Stimulated activated naive CD4-positive, alpha-beta T cell treated with Interleukin-2 at 50 U/mL for 16 hours (primary cell): ENCODE measurements around the gene EIPR1.
"Not testable (repeated sequence)": the region's sequence is repeated elsewhere in the genome, so short reads cannot be mapped to it uniquely, and the experiment has no call there.

Experiments used
- DNase-seq: peaks from one replicate; lab custom pipeline; 2025; lab: John Stamatoyannopoulos, UW

The EIPR1 gene

DNA sequence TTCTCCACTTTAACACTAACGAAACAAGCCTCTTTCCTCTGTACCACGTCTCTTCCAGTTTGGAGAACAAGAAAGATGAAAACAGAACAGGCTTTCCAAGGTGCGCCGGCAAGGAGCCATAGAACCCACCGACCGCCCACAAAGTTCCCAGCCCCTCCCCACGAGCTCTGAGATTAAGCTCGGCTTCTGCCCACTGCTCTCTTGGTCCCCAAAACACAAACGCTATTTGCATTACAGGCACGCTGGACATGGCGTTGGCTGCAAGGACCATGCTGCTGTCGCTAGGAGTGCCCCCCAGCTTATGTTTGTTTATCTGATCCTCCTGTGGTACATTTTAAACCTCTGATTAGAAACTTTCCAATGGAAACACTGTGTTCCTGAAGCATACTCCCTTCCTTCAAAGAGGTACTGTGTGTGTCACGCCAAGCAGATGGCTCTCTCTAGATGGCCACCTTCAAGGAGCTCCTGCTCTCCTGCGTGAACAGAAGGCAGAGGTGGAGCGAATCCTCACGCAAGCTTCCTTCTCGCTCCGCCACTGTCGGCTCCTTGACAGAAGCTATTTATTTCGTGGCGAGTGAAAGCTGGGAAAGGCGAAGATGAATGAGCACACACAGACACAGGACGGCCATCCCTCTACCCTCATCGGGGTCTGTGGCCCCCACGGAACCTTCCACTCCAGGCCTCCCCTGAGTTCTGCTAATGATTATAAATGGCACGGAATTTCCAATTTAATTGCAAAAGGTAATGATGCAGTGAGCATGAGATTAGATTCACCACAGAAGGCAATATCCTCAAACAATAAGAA lies 166.2 kb downstream of the EIPR1 start:
- no peak for DNase-seq

DNA sequence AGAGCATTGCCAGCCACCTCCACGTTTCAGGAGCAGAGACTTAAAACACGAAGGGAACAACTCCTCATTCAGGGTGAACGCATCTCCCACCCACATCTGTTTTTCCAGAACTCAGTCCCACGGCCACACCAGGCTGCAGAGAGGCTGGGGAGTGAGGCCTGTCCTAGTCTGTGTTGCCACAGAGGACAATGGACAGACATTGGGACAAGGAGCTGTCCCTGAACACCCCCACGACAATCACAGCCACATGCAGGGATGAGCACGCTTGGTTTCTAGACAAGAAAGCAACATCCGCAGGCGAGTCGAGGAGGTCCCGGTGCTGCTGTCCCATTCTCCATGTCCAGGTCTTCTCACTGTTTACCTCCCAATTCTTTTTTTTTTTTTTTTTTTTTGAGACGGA lies 167.4 kb downstream of the EIPR1 start:
- DNase-seq = no peak

DNA sequence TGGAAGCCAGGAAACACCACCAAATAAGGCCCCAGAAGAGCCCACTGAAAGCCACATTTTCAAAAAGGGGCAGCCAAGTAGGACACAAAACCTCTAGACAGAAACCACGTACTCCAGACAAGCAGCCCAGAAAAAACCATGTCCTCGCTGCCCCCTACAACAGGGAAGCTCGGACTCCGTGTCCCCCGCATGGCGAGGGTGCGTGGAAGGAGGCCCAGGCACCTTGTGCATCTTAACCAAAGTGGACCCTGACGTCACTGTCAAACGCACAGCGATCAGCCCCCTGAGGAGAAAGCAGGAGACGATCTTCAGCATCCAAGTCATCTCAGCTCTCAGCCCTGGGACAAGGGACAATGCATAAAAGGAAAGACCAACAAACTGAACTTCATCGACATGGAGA lies 168.4 kb downstream of the EIPR1 start:
- no peak for DNase-seq

DNA sequence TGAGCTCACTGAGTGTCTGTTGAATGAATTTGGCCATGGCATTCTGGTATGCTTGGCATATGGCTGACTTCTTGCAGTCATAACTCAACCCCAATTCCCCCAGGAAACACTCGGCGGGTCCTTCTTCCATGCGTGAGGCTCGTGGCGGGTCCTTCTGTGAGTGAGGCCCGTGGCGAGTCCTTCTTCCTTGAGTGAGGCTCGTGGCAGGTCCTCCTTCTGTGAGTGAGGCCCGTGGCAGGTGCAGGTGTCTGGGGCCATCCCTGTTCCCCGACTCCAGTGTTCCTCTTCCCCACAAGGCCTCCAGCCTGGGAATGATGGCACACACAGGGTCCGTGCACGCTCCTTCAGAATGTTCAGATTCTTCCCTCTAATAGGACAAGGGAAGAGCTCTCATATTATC lies 169.0 kb downstream of the EIPR1 start:
- DNase-seq = no peak

DNA sequence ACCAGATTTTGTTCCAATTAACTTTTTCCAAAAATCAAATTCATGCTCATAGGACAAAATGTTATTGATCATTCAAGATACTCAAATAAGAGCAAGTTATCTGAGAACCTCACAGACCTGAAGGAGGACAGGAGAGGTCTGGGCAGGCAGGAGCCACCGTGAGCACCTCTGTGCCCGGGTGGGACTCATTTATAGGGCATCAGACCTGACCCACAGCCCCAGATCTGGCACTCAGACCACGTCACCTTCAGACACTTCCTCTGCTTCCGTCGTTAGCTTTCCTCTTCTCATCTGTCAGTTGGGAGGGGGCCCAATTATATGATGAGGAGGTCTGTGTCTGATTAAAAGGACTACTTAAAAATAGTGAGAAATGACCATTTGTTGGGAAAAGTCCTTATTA lies 169.4 kb downstream of the EIPR1 start:
- DNase-seq = no peak

DNA sequence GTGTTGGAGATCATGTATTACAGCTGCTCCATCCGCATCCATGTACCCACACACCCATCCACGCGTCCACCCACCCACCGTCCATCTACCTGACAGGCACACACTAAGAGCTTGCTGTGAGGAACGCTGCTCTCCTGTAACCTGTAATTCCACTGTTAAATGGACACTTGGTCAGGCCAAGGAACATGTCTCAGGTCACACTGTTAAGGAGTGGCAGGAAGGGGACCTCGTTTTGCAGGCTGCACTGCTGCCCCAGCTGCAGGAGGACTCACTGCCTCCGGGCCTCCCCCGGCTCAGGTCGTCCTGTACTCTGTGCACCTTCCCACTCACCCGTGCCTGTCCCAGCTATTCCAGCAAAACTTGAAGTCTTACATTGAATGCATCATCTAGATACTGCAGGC lies 170.5 kb downstream of the EIPR1 start:
- DNase-seq = no peak

DNA sequence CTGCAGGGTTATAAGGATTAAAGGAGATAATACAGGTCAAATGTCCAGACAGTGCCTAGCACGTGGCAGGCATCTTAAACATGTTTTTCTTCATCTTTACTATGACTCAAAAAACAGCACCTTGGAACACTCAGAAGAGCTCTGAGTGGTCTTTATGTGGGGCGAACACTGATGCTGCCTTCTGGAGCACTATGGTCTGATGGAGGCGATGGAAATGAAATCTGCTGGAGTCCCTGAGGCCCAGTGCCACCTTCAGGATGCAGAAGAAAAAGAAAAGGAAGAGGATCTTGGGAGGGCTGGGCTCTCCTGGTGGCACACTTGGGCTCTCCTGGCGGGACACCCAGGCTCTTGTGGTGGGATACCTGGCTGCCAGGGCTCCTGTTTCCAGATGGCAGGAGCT lies 171.8 kb downstream of the EIPR1 start:
- no peak for DNase-seq

DNA sequence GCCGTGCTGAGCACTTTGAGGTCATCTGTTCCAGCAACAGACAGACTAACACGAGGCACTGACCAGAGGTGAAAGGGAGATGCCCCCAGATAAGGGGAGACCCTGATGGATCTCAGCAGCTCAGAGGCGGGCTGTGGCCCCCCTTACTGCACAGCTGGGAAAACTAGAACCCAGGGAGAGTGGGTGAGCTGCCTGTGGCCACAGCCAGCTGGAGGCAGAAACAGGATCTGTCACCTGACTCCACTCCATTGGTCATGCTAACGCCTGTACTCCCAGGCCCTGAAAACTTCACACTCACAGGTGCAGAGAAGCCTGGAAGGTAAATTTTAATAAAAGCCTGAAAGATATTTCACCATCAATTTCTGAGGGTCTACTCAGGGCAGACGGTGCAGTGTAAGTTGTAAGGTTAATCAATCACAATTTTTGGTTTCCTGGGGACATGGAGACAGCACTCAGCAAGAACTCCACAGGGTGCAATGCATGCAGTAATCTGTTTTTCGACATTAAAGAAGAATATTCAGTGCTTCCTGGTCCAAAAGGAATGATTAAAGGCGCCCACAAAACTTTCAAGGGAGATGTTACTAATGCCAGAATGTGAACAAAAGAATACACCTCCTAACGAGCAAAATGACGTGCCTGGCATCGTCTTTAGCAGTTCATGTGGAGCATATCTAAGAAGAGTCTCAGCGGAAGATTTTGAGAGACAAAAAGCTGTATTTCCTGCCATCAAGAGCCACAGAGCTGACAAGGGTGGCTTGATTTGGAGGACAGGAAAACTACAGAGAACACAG lies 173.4 kb downstream of the EIPR1 start:
- DNase-seq = no peak

DNA sequence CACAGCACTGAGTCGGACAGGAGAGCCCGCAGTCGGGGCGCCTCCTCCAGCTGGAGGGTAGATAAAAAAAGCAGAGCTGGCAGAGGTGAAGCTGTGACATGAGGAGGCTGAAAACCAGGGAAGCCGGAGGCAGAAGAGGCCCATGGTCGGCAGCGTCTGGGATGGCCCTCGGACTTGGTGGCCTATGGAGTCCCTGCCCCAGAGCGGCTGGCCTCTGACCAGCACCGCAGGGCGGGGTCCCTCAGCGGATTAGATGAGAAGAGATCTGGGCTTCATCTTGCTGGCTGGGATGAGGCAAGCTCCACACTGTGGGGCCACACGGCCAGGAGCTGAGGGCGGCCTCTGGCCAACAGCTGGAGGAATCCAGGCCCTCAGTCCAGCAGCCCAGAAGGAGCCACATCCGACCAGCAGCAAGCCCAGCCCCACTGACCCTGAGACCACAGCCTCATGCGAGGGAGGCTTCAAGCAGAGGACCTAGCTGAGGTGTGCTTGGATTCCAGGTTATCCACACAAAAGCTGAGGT lies 174.1 kb downstream of the EIPR1 start:
- no peak for DNase-seq

DNA sequence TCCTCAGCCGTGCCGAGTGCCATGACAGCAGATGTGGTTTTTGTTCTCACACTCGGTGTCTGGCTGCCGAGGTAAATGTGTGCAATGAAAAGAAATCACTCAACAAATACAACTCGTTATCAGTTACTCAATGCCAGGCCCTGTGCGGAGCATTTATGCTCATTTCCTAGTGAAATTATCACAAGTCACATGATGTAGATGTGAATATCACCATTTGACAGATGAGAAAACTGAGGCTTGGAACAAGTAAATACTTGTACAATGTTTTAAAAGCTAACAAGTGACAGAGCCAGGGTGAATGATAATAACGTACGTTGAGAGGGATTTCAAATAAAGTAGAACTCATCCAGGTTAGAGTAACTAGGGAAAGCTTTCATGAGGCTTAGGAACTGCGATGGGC lies 174.7 kb downstream of the EIPR1 start:
- no peak for DNase-seq

DNA sequence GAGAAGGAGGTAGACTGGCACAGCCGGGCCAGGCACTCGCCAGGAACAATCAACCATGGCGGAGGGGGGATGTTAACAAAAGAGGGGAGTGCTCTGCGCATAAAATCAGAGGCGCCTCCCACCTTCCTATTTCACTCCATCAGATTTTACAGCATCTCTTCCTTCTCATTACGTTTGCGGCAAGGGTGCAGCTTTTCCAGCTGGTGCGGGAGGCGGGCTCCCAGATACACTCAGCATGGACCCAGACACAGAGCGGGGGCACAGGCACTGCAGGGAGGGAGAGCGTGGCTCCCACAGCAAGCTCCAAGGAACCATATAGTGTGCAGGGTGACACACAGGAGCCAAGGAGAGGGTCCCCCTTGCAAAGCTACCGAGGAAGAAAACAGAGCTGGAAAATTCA lies 176.3 kb downstream of the EIPR1 start:
- no peak for DNase-seq

DNA sequence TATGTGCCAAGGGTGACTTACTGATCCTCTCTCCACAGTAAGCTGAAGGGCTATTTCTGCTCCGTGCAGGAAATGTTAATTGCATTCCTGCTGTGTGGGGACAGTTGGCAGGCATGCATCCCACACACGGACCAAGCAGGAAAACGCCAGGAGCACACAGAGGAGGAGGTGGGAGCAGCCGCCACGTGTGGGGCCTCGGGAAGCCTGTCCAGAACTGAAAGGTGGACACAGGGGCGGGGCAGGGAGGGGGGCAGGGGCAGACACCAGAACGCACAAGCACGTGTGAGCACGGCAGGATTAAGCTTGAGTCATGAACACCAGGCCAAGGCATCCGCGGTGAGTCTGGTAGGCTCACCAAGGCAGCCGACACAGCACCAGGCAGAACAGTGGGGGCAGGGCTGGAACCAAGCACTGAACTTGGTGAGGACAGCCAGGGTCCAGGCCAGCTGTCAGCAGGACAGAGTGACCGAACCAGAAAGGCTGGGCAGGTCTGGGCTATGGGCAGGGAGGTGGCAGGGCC lies 177.1 kb downstream of the EIPR1 start:
- DNase-seq = no peak

DNA sequence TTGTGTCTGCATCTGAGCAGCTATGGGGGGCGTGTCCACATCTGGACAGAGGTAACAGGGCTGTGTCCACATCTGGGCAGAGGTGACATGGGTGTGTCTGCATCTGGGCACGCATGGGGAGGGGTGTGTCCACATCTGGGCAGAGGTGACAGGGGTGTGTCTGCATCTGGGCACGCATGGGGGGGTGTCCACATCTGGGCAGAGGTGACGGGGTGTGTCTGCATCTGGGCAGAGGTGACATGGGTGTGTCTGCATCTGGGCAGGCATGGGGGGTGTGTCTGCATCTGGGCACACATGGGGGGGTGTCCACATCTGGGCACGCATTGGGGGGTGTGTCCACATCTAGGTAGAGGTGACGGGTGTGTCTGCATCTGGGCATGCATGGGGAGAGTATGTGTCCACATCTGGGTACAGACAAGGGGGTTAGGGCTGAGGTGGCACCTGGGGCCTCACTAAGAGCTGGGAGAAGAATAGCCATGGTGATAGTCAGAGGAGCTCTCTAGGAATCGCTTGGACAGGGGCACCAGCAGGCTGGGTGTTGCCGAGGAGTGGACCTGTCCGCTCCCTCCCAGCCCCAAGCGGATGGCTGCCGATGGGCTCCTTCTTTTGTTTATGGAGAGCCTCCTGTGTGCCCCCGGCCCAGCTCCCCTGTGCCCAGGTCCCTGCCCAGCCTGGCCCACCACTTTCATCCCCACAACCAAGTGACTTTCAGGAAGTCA lies 177.8 kb downstream of the EIPR1 start:
- DNase-seq = no peak

DNA sequence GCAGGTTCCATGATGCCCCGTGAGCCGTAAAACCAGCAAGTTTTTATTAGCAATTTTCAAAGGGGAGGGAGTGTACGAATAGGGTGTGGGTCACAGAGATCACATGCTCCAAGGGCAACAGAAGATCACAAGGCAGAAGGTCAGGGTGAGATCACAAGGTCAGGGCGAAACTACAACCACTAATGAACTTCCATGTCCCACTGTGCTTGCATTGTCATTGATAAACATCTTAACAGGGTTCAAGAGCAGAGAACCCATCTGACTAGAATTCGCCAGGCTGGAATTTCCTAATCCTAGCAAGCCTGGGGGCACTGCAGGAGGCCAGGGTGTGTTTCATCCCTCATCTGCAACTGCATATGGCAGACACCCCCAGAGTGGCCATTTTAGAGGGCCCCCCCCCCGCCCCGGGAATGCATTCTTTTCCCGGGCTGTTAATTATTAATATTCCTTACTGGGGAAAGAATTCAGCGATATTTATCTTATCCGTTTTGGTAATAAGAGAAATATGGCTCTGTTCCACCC lies 178.9 kb downstream of the EIPR1 start:
- DNase-seq = not testable (repeated sequence)

DNA sequence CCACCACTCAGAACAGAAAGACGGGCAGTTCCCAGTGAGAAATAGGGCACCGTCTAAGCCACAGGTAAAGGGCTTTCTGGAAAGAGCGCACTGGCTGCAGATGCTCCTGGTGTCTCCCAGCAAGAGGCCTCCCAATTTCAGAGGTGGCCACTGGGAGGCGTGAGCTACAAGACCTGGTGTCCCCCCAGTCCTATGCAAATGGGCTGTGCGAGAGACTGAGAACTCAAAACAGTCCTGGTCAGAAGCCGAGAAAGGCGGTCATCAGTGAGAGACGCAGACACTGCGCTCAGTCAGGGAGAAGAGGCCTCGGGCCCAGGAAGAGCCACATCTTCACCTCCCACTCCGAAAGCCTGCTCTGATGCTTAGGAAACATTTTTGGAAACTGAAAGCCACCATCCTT lies 179.5 kb downstream of the EIPR1 start:
- DNase-seq = no peak

DNA sequence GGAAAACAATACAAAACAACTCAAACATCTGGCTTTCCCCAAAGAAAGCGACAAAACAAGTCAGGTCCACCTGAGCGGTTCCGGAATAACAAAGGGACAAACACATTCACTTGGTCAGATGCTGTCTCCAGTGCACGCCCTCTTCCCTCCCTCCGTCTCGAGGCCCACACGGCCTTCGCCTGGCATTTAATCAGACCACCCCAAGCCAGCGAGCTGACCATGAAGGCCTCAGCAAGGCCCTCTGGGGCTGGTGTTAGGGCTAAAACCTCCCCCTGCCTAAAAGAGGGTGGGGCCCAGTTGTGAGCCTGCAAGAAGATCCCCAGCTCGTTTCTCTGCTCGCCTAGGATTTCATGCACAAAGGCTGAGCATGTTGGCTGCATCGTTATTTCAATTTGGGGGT lies 180.3 kb downstream of the EIPR1 start:
- DNase-seq = no peak

DNA sequence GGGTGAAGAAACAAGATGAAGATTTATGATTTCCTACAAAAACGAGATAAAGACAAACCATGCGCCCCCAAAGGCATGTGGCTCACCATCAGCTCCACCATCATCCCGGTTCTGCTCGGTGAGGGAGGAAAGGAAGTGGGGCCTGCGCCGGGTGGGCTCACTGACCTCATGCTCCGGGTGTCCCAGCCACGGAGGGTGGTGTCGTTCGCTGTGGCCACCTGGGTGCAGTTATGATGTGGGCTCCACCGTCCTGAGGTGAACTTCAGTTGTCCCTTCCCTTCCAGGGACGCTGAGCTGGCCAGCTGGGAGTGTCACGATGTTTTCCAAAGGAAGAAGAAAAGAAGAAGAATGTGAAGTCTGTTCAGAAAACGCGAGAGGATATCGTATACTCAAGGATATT lies 180.9 kb downstream of the EIPR1 start:
- no peak for DNase-seq

DNA sequence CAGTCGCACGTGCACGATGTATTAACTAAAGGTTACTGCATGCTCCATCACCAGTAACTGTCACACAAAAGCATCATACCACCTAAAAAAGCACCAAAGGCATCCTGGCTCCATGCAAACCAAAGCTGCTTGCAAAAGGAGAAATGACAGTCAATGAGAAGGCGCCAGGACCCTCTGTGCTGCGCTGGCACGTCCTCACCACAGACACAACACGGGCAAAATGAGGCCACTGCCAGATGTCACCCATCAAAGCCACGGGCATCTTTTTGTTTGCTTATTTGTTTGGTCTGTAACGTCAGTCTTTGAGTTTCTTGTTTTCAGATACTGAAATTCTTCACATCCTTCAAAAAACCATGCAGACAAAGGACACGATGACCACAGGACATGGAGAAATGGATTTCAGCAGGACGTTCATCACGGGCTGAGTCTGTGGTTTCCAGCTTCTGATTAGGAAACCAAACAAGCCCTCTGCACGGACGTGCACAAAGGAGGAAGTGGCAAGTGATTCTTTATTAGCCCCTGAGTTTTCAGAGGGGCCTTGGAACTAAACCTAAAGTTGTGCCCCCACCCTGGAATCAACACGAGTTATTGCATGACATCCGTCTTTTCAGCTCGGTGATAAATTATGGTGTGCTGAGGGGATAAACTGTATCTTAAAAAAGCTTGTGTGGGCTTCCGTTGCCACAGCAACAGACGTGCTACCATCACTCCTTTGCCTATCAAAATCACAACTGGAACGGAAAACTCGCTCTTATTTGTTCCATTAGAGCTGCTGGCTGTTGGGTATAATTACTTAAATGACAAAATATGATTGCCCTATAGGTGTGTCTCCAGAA lies 181.8 kb downstream of the EIPR1 start:
- DNase-seq = no peak

DNA sequence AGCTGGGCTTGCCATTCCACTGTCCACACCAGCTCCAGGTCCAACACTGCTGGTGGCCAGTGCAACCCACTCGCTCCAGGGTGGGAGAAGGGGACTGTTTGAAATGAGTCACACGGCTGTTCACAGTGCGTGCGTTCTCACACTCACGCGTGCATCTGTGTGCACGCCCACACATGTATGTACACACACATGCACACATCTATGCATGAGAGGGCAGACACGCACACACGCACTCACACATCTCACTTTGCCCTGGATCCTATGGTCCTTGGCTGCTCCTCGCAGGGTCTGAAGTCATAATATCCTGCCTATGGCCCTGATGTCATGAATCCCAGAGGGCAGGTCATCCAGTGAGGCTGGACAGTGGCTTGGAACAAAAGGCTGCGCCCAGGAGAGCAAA lies 182.8 kb downstream of the EIPR1 start:
- no peak for DNase-seq

DNA sequence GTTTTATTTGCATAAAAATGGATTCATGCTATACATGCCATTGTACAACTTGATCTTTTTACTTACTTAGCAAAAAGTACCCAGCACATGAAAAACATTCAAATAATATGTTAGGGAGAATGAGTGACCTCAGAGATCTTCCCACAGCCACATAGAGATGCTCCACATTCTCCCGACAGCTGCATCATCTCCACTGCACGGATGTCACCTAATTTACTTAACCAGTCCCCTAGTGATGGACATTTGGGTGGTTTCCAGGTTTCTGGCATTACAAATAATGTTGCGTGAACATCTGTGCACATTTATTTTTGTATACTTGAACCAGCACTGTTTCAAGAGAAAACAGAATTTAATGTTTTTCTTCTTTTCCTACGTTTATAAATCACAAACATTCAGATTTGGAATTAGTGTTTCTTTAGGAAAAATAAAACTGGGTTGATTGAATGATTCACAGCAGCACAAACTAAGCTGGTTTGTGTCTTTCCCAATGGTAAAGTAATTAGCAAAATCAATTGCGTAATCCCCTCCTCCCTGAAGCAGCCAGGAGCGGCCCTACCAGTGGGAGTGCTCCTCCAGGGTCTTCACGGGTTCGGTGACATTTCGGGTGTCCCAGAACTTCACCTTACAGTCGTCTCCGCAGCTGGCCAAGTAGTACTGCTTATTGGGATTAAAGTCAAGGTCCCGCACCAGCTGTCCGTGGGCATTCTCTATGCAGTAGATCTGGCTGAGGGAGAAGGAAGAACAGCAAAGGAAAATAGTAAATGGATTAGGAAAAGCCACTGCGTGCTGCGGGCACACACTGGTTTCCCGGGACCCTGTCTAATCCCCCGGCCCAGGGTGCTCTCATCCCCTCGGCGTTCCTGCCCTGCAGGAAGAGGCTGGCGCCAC lies 183.9 kb downstream of the EIPR1 start:
- no peak for DNase-seq
